Neutrophil (primary cell): ENCODE results near the gene RBKS.
A peak's percentile ranks its signal among the peaks of the same experiment; 100 is the strongest.
"Not testable (repeated sequence)": the region's sequence is repeated elsewhere in the genome, so short reads cannot be mapped to it uniquely, and the experiment has no call there.

Source experiments
- H3K27ac ChIP-seq: fragments of 200-600 bp; sonication (generic); 2 replicates; pipeline ENCODE4 v1.5.1; 2016; ENCODE audit warnings: mild to moderate bottlenecking, moderate library complexity
- H3K27me3 ChIP-seq: fragments of 200-600 bp; sonication (generic); 2 replicates; pipeline ENCODE4 v1.6.0; 2016; ENCODE audit warnings: mild to moderate bottlenecking
- H3K36me3 ChIP-seq: fragments of 200-600 bp; sonication (generic); 2 replicates; pipeline ENCODE4 v1.5.1; 2017
- H3K4me1 ChIP-seq, 2 experiments: fragments of 200-600 bp in 1 of 2; sonication (generic) in 1 of 2; 1 replicate in 1 of 2; 2 replicates in 1 of 2; pipeline versions ENCODE4 v1.5.1 to v1.6.1; 2013 to 2016; ENCODE audit warnings: low read depth in 1 of 2, low read length in 1 of 2, mild to moderate bottlenecking in 1 of 2, moderate library complexity in 1 of 2; ENCODE audit not compliant: control insufficient read depth in 1 of 2, insufficient read depth in 1 of 2
- H3K4me3 ChIP-seq, 2 experiments: fragments of 200-600 bp in 1 of 2; sonication (generic) in 1 of 2; 1 replicate in 1 of 2; 2 replicates in 1 of 2; pipeline ENCODE4 v1.5.1; 2013 to 2016; ENCODE audit warnings: low read depth in 1 of 2, low read length in 1 of 2, mild to moderate bottlenecking in 1 of 2, moderate library complexity in 1 of 2
- H3K9me3 ChIP-seq: fragments of 200-600 bp; sonication (generic); 2 replicates; pipeline ENCODE4 v1.5.1; 2016
- CTCF ChIP-seq: fragments of 200-600 bp; sonication (generic); IDR thresholded peaks from 2 replicates; pipeline ENCODE4 v1.5.1; 2016; ENCODE audit warnings: antibody characterized with exemption

Gene RBKS

GRCh38 chr2:27771548-27772335 is 118.4 kb downstream of the RBKS start, which contains the start of gene MRPL33:
Gene MRPL33 (plus strand): TSS chr2:27771719. CDS start chr2:27771778, 59 bp downstream.
- Histone ChIP-seq H3K27ac (peak within 1 kb of the TSS; percentile 87), H3K36me3 (peaks cover 26% of the 10 kb centered on the region), H3K4me1 (peaks cover 17 to 23% of the 10 kb centered on the region in 2 experiments), H3K4me3 (peak within 1 kb of the TSS; percentile 82 to 94), H3K9me3 (no peaks in the 10 kb centered on the region), H3K27me3 (no peaks in the 10 kb centered on the region)
- TF ChIP-seq CTCF, result no peak

GRCh38 chr2:27771202-27771547 is 119.0 kb downstream of the RBKS start:
- no peak for TF ChIP-seq CTCF
- peaks cover 24% of the 10 kb centered on the region for H3K36me3 ChIP-seq
- H3K27me3 ChIP-seq, result no peaks in the 10 kb centered on the region
- peaks cover 17 to 23% of the 10 kb centered on the region in 2 experiments for H3K4me1 ChIP-seq
- H3K27ac ChIP-seq, result peak overlapping the region; percentile 87
- no peaks in the 10 kb centered on the region for H3K9me3 ChIP-seq
- H3K4me3 ChIP-seq, result peak overlapping the region; percentile 82 to 94

- H3K4me3 ChIP-seq, result no peak overlapping the region
Measured at GRCh38 chr2:27766287-27766661, 123.9 kb downstream of the RBKS start.

GRCh38 chr2:27765621-27766286 is 124.4 kb downstream of the RBKS start:
- Histone ChIP-seq H3K4me3 (peak overlapping the region in 1 of 2 experiments; percentile 29), H3K27ac (no peak overlapping the region), H3K27me3 (no peaks in the 10 kb centered on the region), H3K9me3 (no peaks in the 10 kb centered on the region), H3K4me1 (peaks cover 4 to 5% of the 10 kb centered on the region in 2 experiments), H3K36me3 (no peaks in the 10 kb centered on the region)
- no peak for TF ChIP-seq CTCF

More at GRCh38 chr2:27766287-27766661, 123.9 kb downstream of the RBKS start:
- no peak overlapping the region for H3K27ac ChIP-seq
- no peaks in the 10 kb centered on the region for H3K9me3 ChIP-seq
- no peaks in the 10 kb centered on the region for H3K27me3 ChIP-seq
- TF ChIP-seq CTCF, result no peak
- H3K36me3 ChIP-seq, result no peaks in the 10 kb centered on the region
- H3K4me1 ChIP-seq, result peaks cover 10% of the 10 kb centered on the region in 2 experiments

GRCh38 chr2:27764526-27764925 is 125.7 kb downstream of the RBKS start:
- H3K27me3 ChIP-seq, H3K9me3 ChIP-seq, H3K27ac ChIP-seq, H3K4me3 ChIP-seq, H3K36me3 ChIP-seq, H3K4me1 ChIP-seq: not testable (repeated sequence)

GRCh38 chr2:27763907-27764267 is 126.3 kb downstream of the RBKS start:
- Histone ChIP-seq H3K4me1 (peaks cover 4 to 5% of the 10 kb centered on the region in 2 experiments), H3K4me3 (no peak overlapping the region), H3K27me3 (no peaks in the 10 kb centered on the region), H3K27ac (no peak overlapping the region), H3K9me3 (no peaks in the 10 kb centered on the region), H3K36me3 (no peaks in the 10 kb centered on the region)
- no peak for TF ChIP-seq CTCF
